Activated CD4-positive, alpha-beta T cell treated with anti-CD3 and anti-CD28 coated beads for 36 hours (primary cell): ENCODE results near the gene TMEM41B. TPM values are rescaled to one million over a fixed set of nuclear protein-coding genes. Genes with fewer than 3 reads are reported as not detected.

ENCODE experiments used
- ATAC-seq: fragments of 200-7000 bp; cut with Tn5 transposase; one replicate; pipeline ENCODE4 v1.10.0; 2021; ENCODE audit warnings: mild to moderate bottlenecking, moderate library complexity
- CTCF ChIA-PET: fragments of 350-600 bp; sonication (Branson Sonifier 250); formaldehyde crosslinking; loops from one replicate; lab custom pipeline; 2021; ENCODE audit warnings: antibody characterized with exemption; lab: Charles Lee
- POLR2A ChIA-PET: fragments of 350-600 bp; sonication (Branson Sonifier 250); formaldehyde crosslinking; loops from one replicate; lab custom pipeline; 2021; ENCODE audit warnings: antibody characterized with exemption, inconsistent platforms; lab: Charles Lee
- DNase-seq: peaks from one replicate; pipeline ENCODE4 v3.0.0-alpha.2; 2020
- H3K27ac Mint-ChIP-seq: one replicate; pipeline ENCODE4 v1.8.0; 2021; ENCODE audit warnings: mixed read lengths
- H3K27me3 Mint-ChIP-seq: one replicate; pipeline ENCODE4 v1.8.0; 2021; ENCODE audit warnings: mixed read lengths
- H3K36me3 Mint-ChIP-seq: one replicate; pipeline ENCODE4 v1.8.0; 2021; ENCODE audit warnings: low read depth, mixed read lengths
- H3K4me1 Mint-ChIP-seq: one replicate; pipeline ENCODE4 v1.8.0; 2021; ENCODE audit warnings: mixed read lengths
- H3K4me3 Mint-ChIP-seq: one replicate; pipeline ENCODE4 v1.8.0; 2021; ENCODE audit warnings: mild to moderate bottlenecking, moderate library complexity, mixed read lengths
- H3K9me3 Mint-ChIP-seq: one replicate; pipeline ENCODE4 v1.8.0; 2021; ENCODE audit warnings: low read depth, mixed read lengths
- intact Hi-C, 2 experiments: fragments of 100-400 bp; cut with DNase I in 1 of 2; cut with micrococcal nuclease in 1 of 2; formaldehyde crosslinking; loops; one replicate each; pipeline versions ENCODE4 v1.14.2 to v1.15.1; 2022 to 2024; cut with DNase I, micrococcal nuclease
- total RNA-seq, 2 experiments: library from RNA; stranded (reverse); gene quantifications; one replicate each; pipeline ENCODE4 v1.2.3, GENCODE V29; 2021

The TMEM41B gene
- total RNA-seq, 2 experiments from 2014 or later, result 20.2 to 29.3 TPM

DNA sequence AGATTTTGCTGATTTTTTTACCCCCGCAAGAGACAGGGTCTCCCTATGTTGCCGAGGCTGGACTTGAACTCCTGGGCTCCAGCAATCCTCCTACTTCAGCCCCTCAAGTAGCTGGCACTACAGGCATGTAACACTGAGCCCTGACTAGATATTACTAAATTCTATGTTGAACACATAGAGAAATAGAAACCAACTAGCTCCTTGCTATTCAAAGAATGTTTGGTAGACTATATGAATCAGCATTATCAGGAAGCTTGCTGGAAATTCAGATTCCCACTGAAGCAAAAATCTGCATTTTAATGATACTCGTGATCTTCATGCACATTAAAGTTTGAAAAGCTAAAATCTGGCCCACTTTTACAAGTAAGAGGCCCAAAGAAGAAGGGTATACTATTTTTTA lies 11.9 kb downstream of the TMEM41B start:
- ATAC-seq (no peak), DNase-seq (no peak)
- peaks cover 4% of the 10 kb centered on the region for H3K36me3 Mint-ChIP-seq
- H3K27me3 Mint-ChIP-seq, result no peaks in the 10 kb centered on the region
- POLR2A ChIA-PET, result interaction anchor here (0.7 kb wide), 1 partner anchor 31 kb away, joined by 3 read pairs; no protein-coding TSS in a partner anchor
- H3K4me3 Mint-ChIP-seq, result no peak overlapping the region
- H3K27ac Mint-ChIP-seq, result no peak overlapping the region
- peaks cover 4% of the 10 kb centered on the region for H3K4me1 Mint-ChIP-seq
- no peaks in the 10 kb centered on the region for H3K9me3 Mint-ChIP-seq
- CTCF ChIA-PET, result interaction anchor here (1.1 kb wide), 1 partner anchor 164 kb away, joined by 3 read pairs; no protein-coding TSS in a partner anchor
- intact Hi-C loops, result no loop called here

DNA sequence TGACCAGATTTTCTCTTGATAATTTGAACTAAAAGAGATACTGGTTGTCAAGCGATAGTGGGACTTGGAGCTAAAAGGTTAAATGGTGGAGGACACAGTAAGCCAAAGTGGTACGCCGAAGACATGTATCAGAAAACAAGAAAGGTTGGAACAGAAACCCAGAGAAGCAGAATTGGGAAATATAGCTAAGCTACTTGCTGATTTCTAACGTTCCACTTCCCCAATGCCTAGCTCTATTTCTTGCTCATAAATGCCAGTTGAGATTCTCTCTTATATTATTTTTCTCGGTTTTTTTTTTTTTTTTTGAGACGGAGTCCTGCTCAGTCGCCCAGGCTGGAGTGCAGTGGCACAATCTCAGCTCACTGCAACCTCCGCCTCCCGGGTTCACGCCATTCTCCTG lies 12.7 kb downstream of the TMEM41B start:
- no peak for ATAC-seq
- H3K27me3 Mint-ChIP-seq, result no peaks in the 10 kb centered on the region

DNA sequence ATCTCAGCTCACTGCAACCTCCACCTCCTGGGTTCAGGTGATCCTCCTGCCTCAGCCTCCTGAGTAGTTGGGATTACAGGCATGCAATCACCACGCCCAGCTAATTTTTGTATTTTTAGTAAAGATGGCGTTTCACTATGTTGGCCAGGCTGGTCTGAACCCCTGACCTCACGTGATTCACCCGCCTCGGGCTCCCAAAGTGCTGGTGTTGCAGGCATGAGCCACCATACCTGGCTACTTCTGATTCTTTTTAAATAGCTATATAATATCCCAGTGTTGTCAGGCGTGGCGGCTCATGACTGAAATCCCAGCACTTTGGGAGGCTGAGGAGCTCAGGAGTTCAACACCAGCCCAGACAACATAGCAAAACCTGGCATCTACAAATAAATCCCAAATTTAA lies 20.7 kb downstream of the TMEM41B start:
- H3K9me3 Mint-ChIP-seq, result no peaks in the 10 kb centered on the region
- peaks cover 10% of the 10 kb centered on the region for H3K4me1 Mint-ChIP-seq
- peaks cover 2% of the 10 kb centered on the region for H3K36me3 Mint-ChIP-seq
- intact Hi-C loops, result no loop called here
- POLR2A ChIA-PET, result interaction anchor here (0.7 kb wide), 1 partner anchor 21 kb away, joined by 4 read pairs; the partner anchor contains the start of gene TMEM41B
- DNase-seq, result no peak
- ATAC-seq, result no peak
- CTCF ChIA-PET, result interaction anchor here (0.6 to 0.7 kb wide), 3 partner anchors 21 to 981 kb away, joined by 3 to 4 read pairs (median 3); no protein-coding TSS in a partner anchor
- no peak overlapping the region for H3K4me3 Mint-ChIP-seq
- no peak overlapping the region for H3K27ac Mint-ChIP-seq
- H3K27me3 Mint-ChIP-seq, result no peaks in the 10 kb centered on the region

More for the DNA sequence above, 12.7 kb downstream of the TMEM41B start:
- Mint-ChIP-seq H3K27ac (no peak overlapping the region), H3K9me3 (no peaks in the 10 kb centered on the region), H3K36me3 (peaks cover under 1% of the 10 kb centered on the region), H3K4me1 (peaks cover under 1% of the 10 kb centered on the region), H3K4me3 (no peak overlapping the region)
- intact Hi-C loops, result no loop called here
- DNase-seq, result no peak
- ChIA-PET POLR2A (interaction anchor here (0.6 to 0.7 kb wide), 2 partner anchors 31 to 338 kb away, joined by 3 read pairs; partner anchors contain the start of gene TMEM9B), CTCF (interaction anchor here (0.7 kb wide), 1 partner anchor 9 kb away, joined by 3 read pairs; no protein-coding TSS in a partner anchor)

GRCh38 chr11:9285850-9286587 lies 28.4 kb downstream of the TMEM41B start:
- ChIA-PET CTCF (interaction anchor here (0.8 kb wide), 2 partner anchors 326 to 1116 kb away, joined by 3 read pairs; no protein-coding TSS in a partner anchor), POLR2A (no interaction called here)
- H3K4me1 Mint-ChIP-seq, result peaks cover 15% of the 10 kb centered on the region
- no peaks in the 10 kb centered on the region for H3K27me3 Mint-ChIP-seq
- ATAC-seq (no peak), DNase-seq (no peak)
- H3K27ac Mint-ChIP-seq, result no peak overlapping the region
- H3K36me3 Mint-ChIP-seq, result peaks cover 19% of the 10 kb centered on the region
- H3K4me3 Mint-ChIP-seq, result no peak overlapping the region
- intact Hi-C loops, result no loop called here
- no peaks in the 10 kb centered on the region for H3K9me3 Mint-ChIP-seq

GRCh38 chr11:9280655-9281301 lies 33.6 kb downstream of the TMEM41B start:
- POLR2A ChIA-PET, result interaction anchor here (0.6 to 1.2 kb wide), 4 partner anchors 17 to 134 kb away, joined by 4 to 8 read pairs (median 4); no protein-coding TSS in a partner anchor
- no peak overlapping the region for H3K27ac Mint-ChIP-seq

GRCh38 chr11:9277176-9277575 lies 37.2 kb downstream of the TMEM41B start:
- H3K27ac Mint-ChIP-seq, result no peak overlapping the region
- no peaks in the 10 kb centered on the region for H3K9me3 Mint-ChIP-seq
- ChIA-PET CTCF (interaction anchor here (0.7 to 1.5 kb wide), 3 partner anchors 16 to 139 kb away, joined by 3 to 4 read pairs (median 3); no protein-coding TSS in a partner anchor), POLR2A (no interaction called here)
- intact Hi-C loops, result no loop called here
- ATAC-seq (no peak), DNase-seq (no peak)
- H3K36me3 Mint-ChIP-seq, result peaks cover 12% of the 10 kb centered on the region
- H3K27me3 Mint-ChIP-seq, result no peaks in the 10 kb centered on the region
- peaks cover 21% of the 10 kb centered on the region for H3K4me1 Mint-ChIP-seq
- H3K4me3 Mint-ChIP-seq, result no peak overlapping the region

More at GRCh38 chr11:9280655-9281301, 33.6 kb downstream of the TMEM41B start:
- H3K36me3 Mint-ChIP-seq, result peaks cover 24% of the 10 kb centered on the region
- intact Hi-C loops, result loop anchor here (1.0 to 5.0 kb wide), 3 partner anchors 16 to 227 kb away; no protein-coding TSS in a partner anchor
- peak; percentile 95 for ATAC-seq
- DNase-seq, result peak; percentile 73
- CTCF ChIA-PET, result interaction anchor here (0.6 to 1.3 kb wide), 10 partner anchors 16 to 470 kb away, joined by 3 to 6 read pairs (median 4); no protein-coding TSS in a partner anchor
- peaks cover 14% of the 10 kb centered on the region for H3K4me1 Mint-ChIP-seq
- H3K4me3 Mint-ChIP-seq, result no peak overlapping the region
- no peaks in the 10 kb centered on the region for H3K9me3 Mint-ChIP-seq
- no peaks in the 10 kb centered on the region for H3K27me3 Mint-ChIP-seq

GRCh38 chr11:9276571-9276970 lies 37.8 kb downstream of the TMEM41B start:
- Mint-ChIP-seq H3K4me1 (peaks cover 21% of the 10 kb centered on the region), H3K36me3 (peaks cover 10% of the 10 kb centered on the region), H3K4me3 (no peak overlapping the region), H3K27me3 (no peaks in the 10 kb centered on the region), H3K27ac (no peak overlapping the region), H3K9me3 (no peaks in the 10 kb centered on the region)
- ChIA-PET CTCF (interaction anchor here (0.7 to 1.5 kb wide), 3 partner anchors 15 to 139 kb away, joined by 3 to 4 read pairs (median 3); no protein-coding TSS in a partner anchor), POLR2A (no interaction called here)
- intact Hi-C loops, result no loop called here
- no peak for DNase-seq
- peak; percentile 28 for ATAC-seq

GRCh38 chr11:9274499-9275258 lies 39.7 kb downstream of the TMEM41B start:
- POLR2A ChIA-PET, result interaction anchor here (0.6 kb wide), 1 partner anchor 23 kb away, joined by 3 read pairs; no protein-coding TSS in a partner anchor
- intact Hi-C loops, result no loop called here
- no peak for DNase-seq
- Mint-ChIP-seq H3K27ac (no peak overlapping the region), H3K27me3 (no peaks in the 10 kb centered on the region), H3K9me3 (no peaks in the 10 kb centered on the region), H3K4me3 (no peak overlapping the region), H3K4me1 (peaks cover 7% of the 10 kb centered on the region), H3K36me3 (no peaks in the 10 kb centered on the region)
- CTCF ChIA-PET, result interaction anchor here (1.0 kb wide), 1 partner anchor 256 kb away, joined by 4 read pairs; no protein-coding TSS in a partner anchor
- no peak for ATAC-seq

GRCh38 chr11:9273376-9274336 lies 40.7 kb downstream of the TMEM41B start:
- CTCF ChIA-PET, result interaction anchor here (0.5 to 1.2 kb wide), 9 partner anchors 8 to 1136 kb away, joined by 3 to 5 read pairs (median 3); no protein-coding TSS in a partner anchor

More at GRCh38 chr11:9273376-9274336, 40.7 kb downstream of the TMEM41B start:
- Mint-ChIP-seq H3K36me3 (no peaks in the 10 kb centered on the region), H3K4me1 (peaks cover 7% of the 10 kb centered on the region), H3K27ac (peak overlapping the region; percentile 21), H3K27me3 (no peaks in the 10 kb centered on the region), H3K4me3 (no peak overlapping the region), H3K9me3 (no peaks in the 10 kb centered on the region)
- POLR2A ChIA-PET, result interaction anchor here (0.6 to 0.9 kb wide), 2 partner anchors 63 to 326 kb away, joined by 4 read pairs; no protein-coding TSS in a partner anchor
- ATAC-seq (peak; percentile 73), DNase-seq (no peak)
- intact Hi-C loops, result no loop called here
